CD4-positive, alpha-beta memory T cell (primary cell): ENCODE measurements around the gene BTK. TPM values are rescaled to one million over a fixed set of nuclear protein-coding genes. Genes with fewer than 3 reads are reported as not detected.

ENCODE experiments used
- CTCF ChIA-PET: fragments of 350-600 bp; sonication (Branson Sonifier 250); formaldehyde crosslinking; loops from one replicate; lab custom pipeline; 2021; ENCODE audit warnings: inconsistent platforms; ENCODE audit not compliant: partially characterized antibody; lab: Charles Lee
- POLR2A ChIA-PET: fragments of 350-600 bp; sonication (Branson Sonifier 250); formaldehyde crosslinking; loops from one replicate; lab custom pipeline; 2021; ENCODE audit not compliant: partially characterized antibody; lab: Charles Lee
- DNase-seq, 5 donors: peaks; one replicate each; pipeline versions ENCODE4 v3.0.0 to v3.0.0-alpha.2; 2020 to 2022; ENCODE audit warnings: mixed read lengths in 1 of 5
- H3K27ac ChIP-seq: one replicate; pipeline ENCODE4 v1.7.0; 2013; ENCODE audit warnings: low read depth, low read length
- H3K27me3 ChIP-seq: 2 replicates; pipeline ENCODE4 v1.7.0; 2013; ENCODE audit warnings: mild to moderate bottlenecking, low read length, moderate library complexity; ENCODE audit not compliant: insufficient read depth
- H3K36me3 ChIP-seq: 2 replicates; pipeline ENCODE4 v1.7.0; 2013; ENCODE audit warnings: mild to moderate bottlenecking, low read length, moderate library complexity; ENCODE audit not compliant: insufficient read depth
- H3K4me1 ChIP-seq: 2 replicates; pipeline ENCODE4 v1.7.0; 2013; ENCODE audit warnings: mild to moderate bottlenecking, low read length, moderate library complexity; ENCODE audit not compliant: insufficient read depth
- H3K4me3 ChIP-seq, 2 donors: one replicate each; pipeline ENCODE4 v1.7.0; 2013; ENCODE audit warnings: low read length in 2 of 2, mild to moderate bottlenecking in 1 of 2
- H3K9me3 ChIP-seq, 2 donors: one replicate each; pipeline ENCODE4 v1.7.0; 2013; ENCODE audit warnings: low read length in 2 of 2, control low read depth in 1 of 2; ENCODE audit not compliant: control insufficient read depth in 1 of 2
- H3K27ac Mint-ChIP-seq, 7 donors: one replicate each; pipeline ENCODE4 v1.8.0; 2020 to 2021; ENCODE audit warnings: mixed read lengths in 7 of 7, mild to moderate bottlenecking in 6 of 7, inconsistent platforms in 3 of 7, moderate library complexity in 3 of 7
- H3K27me3 Mint-ChIP-seq, 2 donors: one replicate each; pipeline ENCODE4 v1.8.0; 2020 to 2021; ENCODE audit warnings: mixed read lengths in 2 of 2
- H3K36me3 Mint-ChIP-seq, 2 donors: one replicate each; pipeline ENCODE4 v1.8.0; 2020 to 2021; ENCODE audit warnings: mixed read lengths in 2 of 2, inconsistent platforms in 1 of 2, mild to moderate bottlenecking in 1 of 2
- H3K4me1 Mint-ChIP-seq, 4 donors: one replicate each; pipeline ENCODE4 v1.8.0; 2020 to 2021; ENCODE audit warnings: mixed read lengths in 4 of 4, mild to moderate bottlenecking in 1 of 4
- H3K4me3 Mint-ChIP-seq, 8 donors: one replicate each; pipeline ENCODE4 v1.8.0; 2020 to 2021; ENCODE audit warnings: mixed read lengths in 8 of 8, mild to moderate bottlenecking in 7 of 8, moderate library complexity in 6 of 8, inconsistent platforms in 3 of 8
- H3K9me3 Mint-ChIP-seq, 8 donors: one replicate each; pipeline ENCODE4 v1.8.0; 2020 to 2021; ENCODE audit warnings: mixed read lengths in 8 of 8, mild to moderate bottlenecking in 5 of 8, inconsistent platforms in 3 of 8, moderate library complexity in 1 of 8
- intact Hi-C: fragments of 100-400 bp; cut with micrococcal nuclease; formaldehyde crosslinking; loops from one replicate; pipeline ENCODE4 v1.15.1; 2023
- polyA plus RNA-seq, 2 donors: library from polyadenylated mRNA; unstranded; fragments of 300-500 nt; fragmentation: Illumina TruSeq; gene quantifications; one replicate each; pipeline ENCODE4 v1.2.3, GENCODE V29; 2021
- total RNA-seq, 2 experiments: library from RNA; stranded (reverse); gene quantifications; one replicate each; pipeline ENCODE4 v1.2.3, GENCODE V29; 2021

Gene BTK
- total and polyA plus RNA-seq, 4 experiments from 2014 or later, result 1.1 to 1.9 (median 1.6) TPM; not detected in 1

GRCh38 chrX:101365301-101365795, 20.6 kb downstream of the BTK start:
- H3K36me3 ChIP-seq, result no peaks in the 10 kb centered on the region
- H3K4me3 ChIP-seq, result no peak overlapping the region
- no peaks in the 10 kb centered on the region for H3K9me3 Mint-ChIP-seq
- DNase-seq, result no peak
- H3K9me3 ChIP-seq, result no peaks in the 10 kb centered on the region
- intact Hi-C loops, result no loop called here
- H3K4me3 Mint-ChIP-seq, result no peak overlapping the region
- peaks cover 0 to 2% of the 10 kb centered on the region in 2 donors for H3K27me3 Mint-ChIP-seq
- no peaks in the 10 kb centered on the region for H3K27me3 ChIP-seq
- H3K4me1 ChIP-seq, result no peaks in the 10 kb centered on the region
- H3K4me1 Mint-ChIP-seq, result no peaks in the 10 kb centered on the region
- ChIA-PET POLR2A (no interaction called here), CTCF (no interaction called here)
- H3K27ac ChIP-seq, result no peak overlapping the region
- no peaks in the 10 kb centered on the region for H3K36me3 Mint-ChIP-seq
- no peak overlapping the region for H3K27ac Mint-ChIP-seq

DNA sequence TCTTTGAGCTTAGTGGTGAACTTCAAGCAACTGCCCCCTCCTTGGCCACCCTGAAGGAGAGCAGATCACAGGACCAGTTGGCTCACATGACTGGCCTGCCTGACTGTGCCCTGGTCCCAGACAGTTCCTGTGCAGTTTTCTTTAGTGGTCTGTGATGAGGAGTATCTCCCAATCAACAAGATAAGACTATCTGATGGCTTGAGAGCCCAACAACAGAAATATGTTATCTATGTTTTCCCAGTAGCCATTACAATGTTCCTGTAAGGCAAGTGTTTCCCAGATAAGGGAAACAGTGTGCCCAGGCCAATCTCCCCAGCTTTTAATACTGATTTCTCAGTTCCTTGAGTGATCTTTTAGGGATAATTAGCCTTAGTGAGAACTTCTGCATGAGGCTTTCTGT, 23.2 kb downstream of the BTK start:
- Mint-ChIP-seq H3K4me1 (peaks cover 0 to 2% (median 0%) of the 10 kb centered on the region in 4 donors), H3K9me3 (no peaks in the 10 kb centered on the region), H3K36me3 (no peaks in the 10 kb centered on the region), H3K27me3 (peaks cover 0 to 2% of the 10 kb centered on the region in 2 donors), H3K27ac (no peak overlapping the region), H3K4me3 (no peak overlapping the region)
- DNase-seq, result no peak
- intact Hi-C loops, result no loop called here
- Histone ChIP-seq H3K36me3 (no peaks in the 10 kb centered on the region), H3K4me3 (no peak overlapping the region), H3K4me1 (no peaks in the 10 kb centered on the region), H3K27me3 (no peaks in the 10 kb centered on the region), H3K9me3 (no peaks in the 10 kb centered on the region), H3K27ac (no peak overlapping the region)
- POLR2A ChIA-PET, result no interaction called here
- CTCF ChIA-PET, result interaction anchor here (0.6 kb wide), 1 partner anchor 12 kb away, joined by 3 read pairs; no protein-coding TSS in a partner anchor

DNA sequence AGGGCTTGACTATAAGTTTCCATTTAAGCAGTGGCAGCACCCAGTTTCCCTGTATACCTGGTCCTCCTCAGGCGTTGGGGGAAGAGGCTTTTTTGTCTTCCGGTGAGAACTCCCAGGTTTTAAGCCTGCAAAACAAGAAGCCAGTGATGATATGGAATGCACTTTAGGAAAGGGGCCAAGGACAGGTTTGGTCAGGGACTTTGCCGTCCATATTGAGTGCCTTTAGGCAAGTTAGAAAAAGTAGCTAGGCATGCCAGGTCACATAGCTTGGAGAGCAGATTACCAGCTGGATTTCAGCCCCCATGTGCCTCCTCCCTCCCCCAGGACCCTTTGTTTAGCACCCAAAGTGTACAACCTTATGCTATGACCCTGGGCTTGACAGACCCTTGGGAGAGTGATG, 23.9 kb downstream of the BTK start:
- ChIA-PET CTCF (no interaction called here), POLR2A (no interaction called here)
- Mint-ChIP-seq H3K4me1 (peaks cover 0 to 2% (median under 1%) of the 10 kb centered on the region in 4 donors), H3K27me3 (peaks cover 0 to 2% of the 10 kb centered on the region in 2 donors), H3K27ac (no peak overlapping the region), H3K36me3 (no peaks in the 10 kb centered on the region), H3K9me3 (no peaks in the 10 kb centered on the region), H3K4me3 (no peak overlapping the region)
- intact Hi-C loops, result no loop called here
- no peaks in the 10 kb centered on the region for H3K27me3 ChIP-seq
- H3K4me3 ChIP-seq, result no peak overlapping the region
- H3K9me3 ChIP-seq, result no peaks in the 10 kb centered on the region
- H3K27ac ChIP-seq, result no peak overlapping the region
- no peaks in the 10 kb centered on the region for H3K4me1 ChIP-seq
- no peaks in the 10 kb centered on the region for H3K36me3 ChIP-seq
- DNase-seq, result no peak

- Mint-ChIP-seq H3K27me3 (peaks cover 0 to 2% of the 10 kb centered on the region in 2 donors), H3K27ac (no peak overlapping the region), H3K9me3 (no peaks in the 10 kb centered on the region), H3K36me3 (no peaks in the 10 kb centered on the region), H3K4me3 (no peak overlapping the region), H3K4me1 (peaks cover 0 to 2% (median under 1%) of the 10 kb centered on the region in 4 donors)
- no peak overlapping the region for H3K27ac ChIP-seq
- H3K36me3 ChIP-seq, result no peaks in the 10 kb centered on the region
- intact Hi-C loops, result no loop called here
- CTCF ChIA-PET, result interaction anchor here (0.7 kb wide), 1 partner anchor 11 kb away, joined by 3 read pairs; no protein-coding TSS in a partner anchor
- POLR2A ChIA-PET, result no interaction called here
- H3K4me3 ChIP-seq, result no peak overlapping the region
- H3K27me3 ChIP-seq, result no peaks in the 10 kb centered on the region
- DNase-seq, result no peak
- H3K9me3 ChIP-seq, result no peaks in the 10 kb centered on the region
- H3K4me1 ChIP-seq, result no peaks in the 10 kb centered on the region
These were observed 25.6 kb downstream of the BTK start for GRCh38 chrX:101360390-101360789.

DNA sequence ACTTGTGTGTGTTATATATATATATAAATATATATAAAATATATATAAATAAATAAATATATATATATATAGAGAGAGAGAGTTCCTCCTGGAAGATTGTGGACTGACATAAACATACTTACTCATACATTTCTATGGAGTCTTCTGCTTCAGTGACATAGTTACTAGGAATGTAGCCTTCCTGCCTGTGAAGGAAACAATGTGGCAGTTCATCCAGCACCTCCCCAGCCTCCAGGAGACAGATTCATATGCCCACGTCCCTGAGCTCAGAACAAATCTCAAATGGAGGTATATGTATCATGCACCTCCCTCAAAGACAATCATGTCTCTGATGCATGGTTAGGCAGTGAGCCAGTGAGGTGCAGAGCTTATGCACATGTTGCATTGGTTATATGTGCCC, 26.0 kb downstream of the BTK start:
- Histone ChIP-seq H3K27me3 (no peaks in the 10 kb centered on the region), H3K4me1 (no peaks in the 10 kb centered on the region), H3K27ac (no peak overlapping the region), H3K4me3 (no peak overlapping the region), H3K36me3 (no peaks in the 10 kb centered on the region), H3K9me3 (no peaks in the 10 kb centered on the region)
- intact Hi-C loops, result no loop called here
- H3K27me3 Mint-ChIP-seq, result peaks cover 0 to 2% of the 10 kb centered on the region in 2 donors
- H3K9me3 Mint-ChIP-seq, result no peaks in the 10 kb centered on the region
- peaks cover 0 to 2% (median under 1%) of the 10 kb centered on the region in 4 donors for H3K4me1 Mint-ChIP-seq
- H3K4me3 Mint-ChIP-seq, result no peak overlapping the region
- no peaks in the 10 kb centered on the region for H3K36me3 Mint-ChIP-seq
- POLR2A ChIA-PET, result no interaction called here
- CTCF ChIA-PET, result interaction anchor here (0.7 kb wide), 1 partner anchor 11 kb away, joined by 3 read pairs; no protein-coding TSS in a partner anchor
- DNase-seq, result no peak
- H3K27ac Mint-ChIP-seq, result no peak overlapping the region

DNA sequence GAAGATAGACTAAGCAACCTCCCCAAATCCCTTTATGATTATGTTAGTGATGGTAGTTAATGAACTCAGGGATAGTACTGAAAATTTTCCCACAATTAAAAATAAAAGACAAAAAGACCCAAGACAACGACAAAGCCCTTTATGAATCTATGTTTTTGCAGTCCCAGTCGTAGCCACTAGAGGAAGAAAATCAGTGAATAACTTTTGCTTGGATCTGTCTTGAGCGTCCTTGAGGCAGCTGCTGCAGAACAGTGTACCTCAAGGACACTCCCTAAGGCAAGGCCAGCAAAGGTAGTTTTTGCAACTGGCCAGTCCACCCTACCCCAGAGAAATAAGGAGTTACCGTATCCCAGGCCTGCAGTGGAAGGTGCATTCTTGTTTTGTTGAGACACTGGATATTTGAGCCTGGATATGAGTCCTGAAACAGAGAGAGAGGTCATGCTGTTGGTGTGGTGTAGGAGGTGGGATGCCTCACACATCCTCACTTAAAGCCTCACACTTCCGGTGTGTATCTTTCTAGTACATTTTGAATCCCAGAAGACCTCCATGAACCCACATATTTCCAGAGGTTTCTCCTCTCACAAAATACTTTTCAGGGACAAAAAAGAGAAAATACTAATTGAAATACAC, 28.7 kb downstream of the BTK start:
- no peak for DNase-seq
- no peaks in the 10 kb centered on the region for H3K36me3 ChIP-seq
- H3K4me3 ChIP-seq, result no peak overlapping the region
- intact Hi-C loops, result no loop called here
- no peaks in the 10 kb centered on the region for H3K27me3 ChIP-seq
- H3K4me1 ChIP-seq, result no peaks in the 10 kb centered on the region
- H3K9me3 ChIP-seq, result no peaks in the 10 kb centered on the region
- Mint-ChIP-seq H3K27me3 (no peaks in the 10 kb centered on the region), H3K36me3 (no peaks in the 10 kb centered on the region), H3K27ac (no peak overlapping the region), H3K4me1 (peaks cover 0 to 2% (median under 1%) of the 10 kb centered on the region in 4 donors), H3K9me3 (no peaks in the 10 kb centered on the region), H3K4me3 (no peak overlapping the region)
- ChIA-PET POLR2A (no interaction called here), CTCF (no interaction called here)
- H3K27ac ChIP-seq, result no peak overlapping the region

- DNase-seq, result no peak
- Histone ChIP-seq H3K27me3 (no peaks in the 10 kb centered on the region), H3K4me3 (peak overlapping the region; percentile 69 to 74), H3K27ac (peak overlapping the region; percentile 72), H3K4me1 (peaks cover 19% of the 10 kb centered on the region), H3K9me3 (no peaks in the 10 kb centered on the region), H3K36me3 (no peaks in the 10 kb centered on the region)
- Mint-ChIP-seq H3K36me3 (peaks cover 3 to 14% of the 10 kb centered on the region in 2 donors), H3K27ac (peak overlapping the region; percentile 85 to 97 (median 92)), H3K4me1 (peaks cover 4 to 21% (median 11%) of the 10 kb centered on the region in 4 donors), H3K4me3 (peak overlapping the region; percentile 88 to 94 (median 91)), H3K9me3 (peaks cover 0 to 2% (median 0%) of the 10 kb centered on the region in 8 donors), H3K27me3 (no peaks in the 10 kb centered on the region)
- intact Hi-C loops, result loop anchor here (2.0 kb wide), 2 partner anchors 42 to 298 kb away; partner anchors contain the start of gene RPL36A
- ChIA-PET POLR2A (interaction anchor here (0.8 to 5.1 kb wide), 4 partner anchors 42 to 583 kb away, joined by 3 to 36 read pairs (median 6); partner anchors contain the start of genes GLA, RPL36A and ZMAT1), CTCF (interaction anchor here (0.7 to 2.0 kb wide), 4 partner anchors 9 to 46 kb away, joined by 3 to 12 read pairs (median 3); partner anchors contain the start of gene RPL36A)
These were observed 36.8 kb downstream of the BTK start for GRCh38 chrX:101349193-101349562.
